VCaP (cell line): Measurements from ENCODE around the gene CTNNA2.

Source experiments
- H3K27ac ChIP-seq: fragments of 450-650 bp; 2 replicates; pipeline ENCODE4 v1.5.1; 2017
- TF ChIP-seq, protein P1 (sequence below): fragments of 450-650 bp; conservative IDR thresholded peaks from 2 replicates; pipeline ENCODE4 v1.5.1; 2017; ENCODE audit warnings: mild to moderate bottlenecking, moderate library complexity

The CTNNA2 gene

DNA sequence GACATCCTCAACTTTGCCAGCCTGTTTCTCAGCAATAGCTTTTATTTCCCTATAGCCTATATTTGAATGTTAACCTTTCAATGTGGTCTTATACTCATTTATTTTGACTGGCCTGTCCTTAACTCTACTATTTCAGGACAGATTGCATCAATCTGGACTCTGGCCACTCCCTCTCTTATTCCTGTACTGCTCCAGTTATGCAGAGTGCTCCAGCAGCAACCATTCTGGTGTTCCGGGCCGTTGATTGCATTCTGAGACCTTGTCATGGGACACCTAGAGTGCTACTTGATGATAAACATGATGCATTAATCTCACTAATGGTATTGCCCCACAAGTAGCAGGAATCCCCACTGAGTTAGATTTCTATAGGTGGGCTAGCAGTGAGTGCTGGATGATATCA, 428.3 kb downstream of the CTNNA2 start:
- H3K27ac ChIP-seq = no peak overlapping the region
- TF ChIP-seq, protein P1, sequence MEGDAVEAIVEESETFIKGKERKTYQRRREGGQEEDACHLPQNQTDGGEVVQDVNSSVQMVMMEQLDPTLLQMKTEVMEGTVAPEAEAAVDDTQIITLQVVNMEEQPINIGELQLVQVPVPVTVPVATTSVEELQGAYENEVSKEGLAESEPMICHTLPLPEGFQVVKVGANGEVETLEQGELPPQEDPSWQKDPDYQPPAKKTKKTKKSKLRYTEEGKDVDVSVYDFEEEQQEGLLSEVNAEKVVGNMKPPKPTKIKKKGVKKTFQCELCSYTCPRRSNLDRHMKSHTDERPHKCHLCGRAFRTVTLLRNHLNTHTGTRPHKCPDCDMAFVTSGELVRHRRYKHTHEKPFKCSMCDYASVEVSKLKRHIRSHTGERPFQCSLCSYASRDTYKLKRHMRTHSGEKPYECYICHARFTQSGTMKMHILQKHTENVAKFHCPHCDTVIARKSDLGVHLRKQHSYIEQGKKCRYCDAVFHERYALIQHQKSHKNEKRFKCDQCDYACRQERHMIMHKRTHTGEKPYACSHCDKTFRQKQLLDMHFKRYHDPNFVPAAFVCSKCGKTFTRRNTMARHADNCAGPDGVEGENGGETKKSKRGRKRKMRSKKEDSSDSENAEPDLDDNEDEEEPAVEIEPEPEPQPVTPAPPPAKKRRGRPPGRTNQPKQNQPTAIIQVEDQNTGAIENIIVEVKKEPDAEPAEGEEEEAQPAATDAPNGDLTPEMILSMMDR = no peak

DNA sequence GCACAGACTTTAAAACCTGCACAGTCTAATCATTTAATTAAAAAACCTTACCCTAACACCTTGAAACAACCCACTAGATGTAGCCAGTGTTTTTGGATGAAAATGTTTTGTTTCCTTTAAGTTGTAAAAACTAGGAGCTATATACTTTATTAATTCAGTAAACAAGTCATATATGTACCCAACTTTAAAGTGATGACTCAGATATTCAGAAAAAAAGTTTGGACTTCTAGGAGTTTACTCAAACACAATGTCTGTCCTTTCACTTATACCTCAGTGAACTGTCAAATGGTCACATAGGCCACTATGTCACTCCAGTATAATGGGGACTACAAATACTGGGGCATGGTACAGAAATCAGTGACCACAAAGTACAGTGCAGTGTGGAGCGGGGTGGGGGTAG, 431.4 kb downstream of the CTNNA2 start:
- TF ChIP-seq, protein P1 = no peak
- no peak overlapping the region for H3K27ac ChIP-seq

DNA sequence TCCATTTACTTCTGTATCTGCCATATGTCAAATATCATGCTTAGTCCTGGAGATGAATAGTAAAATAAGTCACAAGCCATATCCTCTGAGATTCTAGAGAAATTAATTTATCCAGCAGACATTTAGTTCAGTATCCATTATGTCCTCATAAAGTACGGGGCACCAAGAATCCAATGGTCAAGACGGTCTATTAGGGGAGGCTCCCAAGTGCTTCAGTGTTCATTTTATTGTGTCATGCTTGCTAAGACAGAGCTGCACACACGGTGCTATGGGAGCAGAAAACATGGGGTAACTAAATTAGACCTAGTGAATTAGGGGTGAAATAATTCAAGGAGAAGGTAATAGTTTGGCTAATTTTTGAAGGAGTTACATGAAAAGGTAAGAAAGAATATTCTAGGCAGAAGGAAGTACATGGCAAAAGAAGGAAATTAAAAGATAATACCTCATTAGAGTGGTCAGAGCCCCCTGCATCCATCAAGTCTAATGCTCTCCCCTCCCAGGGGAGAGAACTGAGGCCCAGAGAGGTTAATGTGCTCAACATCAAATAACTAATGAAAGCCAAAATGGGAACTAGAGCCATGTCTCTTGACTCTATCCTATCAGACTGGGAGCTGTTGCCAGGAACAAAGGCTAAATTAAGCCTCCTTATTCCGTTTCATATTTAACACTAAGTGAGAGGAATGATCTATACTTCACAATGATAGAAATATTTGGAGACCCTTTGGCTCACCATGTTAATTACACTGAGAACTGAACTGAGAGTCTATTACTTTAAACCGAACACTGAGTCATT, 433.0 kb downstream of the CTNNA2 start:
- TF ChIP-seq, protein P1 = no peak
- H3K27ac ChIP-seq = no peak overlapping the region

DNA sequence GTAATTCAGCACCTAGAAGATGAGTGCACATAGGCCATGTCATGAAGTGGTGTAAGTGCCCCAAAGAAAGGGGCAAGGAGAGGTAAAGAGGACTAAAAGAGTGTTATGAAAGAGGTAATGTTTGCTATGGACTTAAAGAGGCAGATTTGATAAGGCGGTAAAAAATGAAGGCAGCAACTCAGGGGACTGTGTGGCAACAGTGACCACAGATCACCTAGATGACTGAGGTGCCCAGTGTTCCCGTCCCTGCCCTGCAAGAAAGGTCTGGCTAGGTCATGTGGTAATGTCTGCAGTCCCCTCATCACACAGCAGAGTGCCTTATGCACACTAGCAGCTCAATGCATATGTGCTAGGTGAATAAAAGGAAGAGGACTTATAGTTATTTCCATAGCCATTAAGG, 434.9 kb downstream of the CTNNA2 start:
- H3K27ac ChIP-seq = no peak overlapping the region
- TF ChIP-seq, protein P1 = no peak

DNA sequence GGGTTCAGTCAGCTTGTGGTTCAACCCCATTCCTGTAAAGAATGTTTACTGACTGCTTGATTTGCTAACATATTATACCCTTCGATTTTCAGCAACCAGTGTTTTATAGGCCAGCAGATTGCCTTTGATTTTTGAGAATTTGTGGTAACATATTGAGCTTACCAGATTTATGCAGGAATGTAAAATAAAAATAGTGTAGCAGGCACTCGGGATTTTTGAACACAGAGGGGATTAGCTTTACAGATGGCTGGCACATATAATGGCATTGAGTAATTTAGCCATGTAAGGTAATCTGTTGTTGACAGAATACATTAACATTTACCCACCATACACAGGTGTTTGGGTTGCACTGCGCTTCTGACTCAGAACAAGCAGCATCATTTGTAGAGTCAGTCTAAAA, 437.7 kb downstream of the CTNNA2 start:
- TF ChIP-seq, protein P1 = no peak
- no peak overlapping the region for H3K27ac ChIP-seq

DNA sequence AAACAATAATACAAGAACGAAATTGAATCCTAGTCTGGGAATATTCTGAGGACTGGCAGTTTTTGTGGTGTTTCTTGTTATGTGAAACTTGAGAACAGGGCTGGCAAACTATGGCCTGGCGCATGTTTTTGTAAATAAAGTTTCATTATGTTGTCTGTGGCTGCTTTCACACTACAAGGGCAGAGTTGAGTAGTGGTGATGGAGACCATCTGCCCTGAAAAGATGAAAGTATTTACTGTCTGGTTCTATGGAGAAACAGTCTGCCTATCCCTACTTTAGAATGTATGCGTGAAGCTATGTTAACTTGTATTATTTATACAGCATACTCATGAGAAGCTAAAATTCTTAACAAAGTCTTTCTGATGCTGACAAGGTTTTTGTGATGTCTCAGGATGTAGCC, 439.8 kb downstream of the CTNNA2 start:
- TF ChIP-seq, protein P1 = no peak
- H3K27ac ChIP-seq = no peak overlapping the region

DNA sequence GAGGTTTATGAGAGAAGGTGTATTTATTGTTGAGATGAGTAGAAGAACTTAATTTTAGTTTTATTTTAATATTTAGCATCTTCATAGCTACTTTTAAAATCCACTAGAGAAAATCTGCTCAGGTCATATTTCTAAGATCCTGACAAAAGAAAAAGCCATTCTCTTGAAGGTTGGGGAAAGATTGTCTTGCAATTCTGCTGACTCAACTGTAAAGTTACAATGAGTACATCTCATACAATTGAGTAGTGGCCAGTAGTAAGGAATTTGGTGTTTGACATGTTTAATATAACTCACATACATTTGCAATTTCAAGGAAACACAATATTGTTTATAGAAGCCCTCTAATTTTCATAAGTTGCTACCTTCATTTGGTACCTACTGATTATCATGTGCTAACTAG, 447.2 kb downstream of the CTNNA2 start:
- TF ChIP-seq, protein P1 = no peak
- no peak overlapping the region for H3K27ac ChIP-seq
